ENCODE results near the gene MSLN. TPM values are rescaled to one million over a fixed set of nuclear protein-coding genes. Genes with fewer than 3 reads are reported as not detected.
A peak's percentile ranks its signal among the peaks of the same experiment; 100 is the strongest.

MSLN gene
- total RNA-seq, 1 donor from 2014 or later = 0.77 TPM

DNA sequence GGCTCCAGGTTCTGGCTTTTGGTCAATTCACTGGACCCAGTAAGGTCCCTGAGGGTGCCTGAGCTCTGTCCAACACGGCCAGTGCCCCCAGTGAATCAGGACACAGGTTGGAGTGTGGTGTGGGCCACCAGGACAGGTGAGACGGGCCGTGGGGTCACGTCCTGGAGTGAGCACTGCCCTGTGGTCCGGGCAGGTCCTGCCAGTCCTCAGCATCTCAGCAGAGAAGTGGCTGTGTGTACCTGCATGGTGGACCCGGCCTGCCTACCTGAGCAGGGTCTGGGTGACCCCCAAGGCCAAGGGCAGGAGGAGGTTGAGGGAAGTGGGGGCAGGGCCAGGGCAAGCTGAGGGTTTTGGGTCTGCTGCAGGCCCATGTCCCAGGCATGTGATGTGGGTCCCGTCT lies 41.9 kb downstream of the MSLN start:
- Mint-ChIP-seq H3K36me3 (no peaks in the 10 kb centered on the region), H3K27me3 (peaks cover 55% of the 10 kb centered on the region), H3K9me3 (no peaks in the 10 kb centered on the region), H3K4me3 (no peak overlapping the region), H3K27ac (no peak overlapping the region), H3K4me1 (ENCODE audit: unreplicated experiment) (no peaks in the 10 kb centered on the region)
- TF ChIP-seq, protein P1, sequence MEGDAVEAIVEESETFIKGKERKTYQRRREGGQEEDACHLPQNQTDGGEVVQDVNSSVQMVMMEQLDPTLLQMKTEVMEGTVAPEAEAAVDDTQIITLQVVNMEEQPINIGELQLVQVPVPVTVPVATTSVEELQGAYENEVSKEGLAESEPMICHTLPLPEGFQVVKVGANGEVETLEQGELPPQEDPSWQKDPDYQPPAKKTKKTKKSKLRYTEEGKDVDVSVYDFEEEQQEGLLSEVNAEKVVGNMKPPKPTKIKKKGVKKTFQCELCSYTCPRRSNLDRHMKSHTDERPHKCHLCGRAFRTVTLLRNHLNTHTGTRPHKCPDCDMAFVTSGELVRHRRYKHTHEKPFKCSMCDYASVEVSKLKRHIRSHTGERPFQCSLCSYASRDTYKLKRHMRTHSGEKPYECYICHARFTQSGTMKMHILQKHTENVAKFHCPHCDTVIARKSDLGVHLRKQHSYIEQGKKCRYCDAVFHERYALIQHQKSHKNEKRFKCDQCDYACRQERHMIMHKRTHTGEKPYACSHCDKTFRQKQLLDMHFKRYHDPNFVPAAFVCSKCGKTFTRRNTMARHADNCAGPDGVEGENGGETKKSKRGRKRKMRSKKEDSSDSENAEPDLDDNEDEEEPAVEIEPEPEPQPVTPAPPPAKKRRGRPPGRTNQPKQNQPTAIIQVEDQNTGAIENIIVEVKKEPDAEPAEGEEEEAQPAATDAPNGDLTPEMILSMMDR (conservative IDR thresholded peaks at IDR 0.05) = no peak
- DNase-seq (ENCODE audit: extremely low spot score, unreplicated experiment) = no peak

DNA sequence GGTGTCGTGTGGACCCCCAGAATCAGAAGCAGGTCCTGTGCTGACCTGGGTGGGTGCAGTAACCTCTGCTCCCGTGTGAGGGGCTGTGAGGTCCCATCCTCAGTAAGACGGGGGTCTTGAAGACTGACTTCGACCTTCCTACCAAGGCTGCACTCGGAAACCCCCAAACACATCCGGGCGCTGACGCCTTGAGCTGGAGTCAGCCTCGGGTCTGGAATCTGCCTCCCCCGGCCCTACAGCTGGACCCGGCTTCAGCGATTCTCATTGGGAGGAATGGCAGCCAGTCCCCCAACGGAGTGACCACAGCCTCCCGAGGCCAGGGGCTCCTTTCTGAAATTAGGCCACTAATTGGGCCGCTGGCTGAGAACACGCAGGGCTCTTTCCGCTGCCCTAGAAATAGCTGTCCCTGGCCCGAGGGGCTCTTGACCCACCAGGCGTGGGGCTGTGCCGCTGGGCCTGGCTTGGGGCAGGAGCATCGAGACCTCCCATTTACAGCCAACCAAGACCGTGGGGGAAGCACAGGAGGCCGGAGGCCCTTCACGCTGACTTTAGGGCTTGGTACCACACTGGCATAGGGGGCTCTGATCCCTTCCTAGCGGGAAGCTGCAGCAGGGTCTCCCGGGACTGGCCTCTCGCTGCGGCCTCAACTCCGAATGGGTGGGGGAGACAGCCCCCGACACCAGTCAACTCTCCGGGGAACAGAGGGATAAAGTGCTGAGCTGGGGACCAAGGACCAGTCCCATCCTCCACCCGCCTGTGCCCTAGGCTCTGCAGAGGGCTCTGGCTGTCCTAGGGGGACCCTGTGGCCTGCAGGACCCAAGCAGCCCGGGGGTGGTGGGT lies 42.6 kb downstream of the MSLN start:
- Mint-ChIP-seq H3K27ac (no peak overlapping the region), H3K9me3 (no peaks in the 10 kb centered on the region), H3K4me1 (ENCODE audit: unreplicated experiment) (peaks cover 3% of the 10 kb centered on the region), H3K27me3 (peaks cover 51% of the 10 kb centered on the region), H3K36me3 (no peaks in the 10 kb centered on the region), H3K4me3 (no peak overlapping the region)
- no peak for DNase-seq (ENCODE audit: extremely low spot score, unreplicated experiment)
- TF ChIP-seq, protein P1 (conservative IDR thresholded peaks at IDR 0.05) = no peak

DNA sequence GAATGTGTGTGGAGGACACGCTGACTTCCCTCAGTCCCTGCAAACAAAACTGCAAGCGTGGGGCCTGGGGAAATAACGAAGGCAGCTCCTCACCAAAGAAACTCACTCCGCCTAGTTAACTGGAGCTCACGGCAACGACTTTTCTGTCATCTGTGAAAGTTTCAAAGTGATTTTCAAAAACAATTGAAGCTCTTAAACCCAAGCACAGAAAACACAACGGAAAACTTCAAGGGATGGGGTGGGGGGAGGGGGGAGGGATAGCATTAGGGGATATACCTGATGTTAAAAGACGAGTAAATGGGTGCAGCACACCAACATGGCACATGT lies 43.2 kb downstream of the MSLN start:
- Mint-ChIP-seq H3K36me3 (peaks cover 3% of the 10 kb centered on the region), H3K27me3 (peaks cover 51% of the 10 kb centered on the region), H3K4me3 (no peak overlapping the region), H3K27ac (no peak overlapping the region), H3K4me1 (ENCODE audit: unreplicated experiment) (peaks cover 3% of the 10 kb centered on the region), H3K9me3 (no peaks in the 10 kb centered on the region)
- DNase-seq (ENCODE audit: extremely low spot score, unreplicated experiment) = no peak
- TF ChIP-seq, protein P1 (conservative IDR thresholded peaks at IDR 0.05) = no peak

DNA sequence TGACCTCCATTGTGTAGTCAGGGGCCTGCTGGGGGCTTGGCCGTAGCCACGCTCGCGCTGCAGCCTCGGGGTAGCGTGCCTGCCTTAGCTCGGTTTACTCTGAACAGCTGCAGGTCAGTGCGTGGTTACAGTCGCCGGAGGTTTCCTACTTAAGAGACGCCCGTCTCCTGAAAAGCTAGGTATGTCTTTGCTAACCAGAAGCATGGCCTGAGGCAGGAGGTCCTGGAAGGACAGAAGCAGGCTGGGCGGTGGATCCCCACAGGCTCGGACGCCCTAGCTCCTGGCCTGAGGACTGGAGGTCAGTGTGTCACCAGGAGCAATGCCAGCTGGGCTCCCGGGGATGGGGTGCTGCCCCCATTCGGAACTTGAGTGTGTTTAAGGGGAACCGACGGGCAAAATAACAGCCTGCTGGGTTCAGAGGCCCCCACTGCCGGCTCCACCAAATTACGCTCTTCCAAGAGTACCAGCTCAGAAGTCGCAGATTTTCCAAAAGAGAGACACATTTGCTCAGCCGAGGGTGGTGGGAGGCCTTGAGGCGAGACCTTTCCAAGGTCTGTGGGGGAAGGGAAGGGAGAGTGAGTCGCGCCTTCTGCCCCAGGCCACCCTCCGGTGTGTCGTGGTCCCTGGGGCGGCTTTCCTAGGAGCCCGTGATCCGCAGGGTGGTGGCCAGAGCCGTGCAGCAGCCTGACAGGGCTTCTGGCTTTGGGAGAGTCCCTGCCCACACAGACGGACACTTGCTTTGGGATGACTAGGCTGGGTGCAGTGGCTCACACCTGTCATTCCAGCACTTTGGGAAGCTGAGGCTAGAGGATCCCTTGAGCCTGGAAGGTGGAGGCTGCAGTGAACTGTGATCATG lies 43.9 kb downstream of the MSLN start:
- peaks cover 47% of the 10 kb centered on the region for H3K27me3 Mint-ChIP-seq
- peaks cover 3% of the 10 kb centered on the region for H3K4me1 Mint-ChIP-seq (ENCODE audit: unreplicated experiment)

DNA sequence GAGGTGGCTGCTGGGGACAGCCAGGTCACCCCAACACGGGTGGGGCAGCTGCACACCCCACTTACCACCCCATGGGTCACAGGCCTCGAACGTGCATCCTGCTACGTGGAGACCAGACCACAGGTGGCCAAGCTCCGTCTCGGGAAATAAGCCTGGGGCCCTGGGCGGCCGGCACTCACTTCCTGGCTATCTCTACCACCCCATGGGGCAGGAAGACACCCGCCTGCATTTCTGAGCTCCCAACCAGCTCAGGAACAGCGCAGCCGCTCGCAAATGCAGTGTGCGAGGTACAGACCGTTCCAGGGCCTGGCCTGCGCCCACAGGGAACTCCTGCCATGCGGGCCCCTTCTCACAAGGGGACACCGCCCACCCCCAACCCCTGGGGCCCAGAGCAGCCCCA lies 44.9 kb downstream of the MSLN start:
- TF ChIP-seq, protein P1 (conservative IDR thresholded peaks at IDR 0.05) = no peak
- DNase-seq (ENCODE audit: extremely low spot score, unreplicated experiment) = no peak
- H3K4me3 Mint-ChIP-seq = no peak overlapping the region
- H3K27ac Mint-ChIP-seq = no peak overlapping the region
- H3K9me3 Mint-ChIP-seq = no peaks in the 10 kb centered on the region
- H3K4me1 Mint-ChIP-seq (ENCODE audit: unreplicated experiment) = peaks cover 3% of the 10 kb centered on the region
- H3K27me3 Mint-ChIP-seq = peaks cover 54% of the 10 kb centered on the region
- peaks cover 3% of the 10 kb centered on the region for H3K36me3 Mint-ChIP-seq

More for the DNA sequence above, 43.9 kb downstream of the MSLN start:
- H3K36me3 Mint-ChIP-seq = peaks cover 3% of the 10 kb centered on the region
- no peak for DNase-seq (ENCODE audit: extremely low spot score, unreplicated experiment)
- H3K27ac Mint-ChIP-seq = peak overlapping the region; percentile 62
- peak overlapping the region; percentile 31 for H3K4me3 Mint-ChIP-seq
- H3K9me3 Mint-ChIP-seq = no peaks in the 10 kb centered on the region
- TF ChIP-seq, protein P1 (conservative IDR thresholded peaks at IDR 0.05) = no peak
